Measurements from ENCODE around the gene C10orf143. TPM values are rescaled to one million over a fixed set of nuclear protein-coding genes. Genes with fewer than 3 reads are reported as not detected.

Gene C10orf143
- total RNA-seq, 4 donors from 2014 or later, result 1.6 to 5.8 (median 3.7) TPM; not detected in 1

DNA sequence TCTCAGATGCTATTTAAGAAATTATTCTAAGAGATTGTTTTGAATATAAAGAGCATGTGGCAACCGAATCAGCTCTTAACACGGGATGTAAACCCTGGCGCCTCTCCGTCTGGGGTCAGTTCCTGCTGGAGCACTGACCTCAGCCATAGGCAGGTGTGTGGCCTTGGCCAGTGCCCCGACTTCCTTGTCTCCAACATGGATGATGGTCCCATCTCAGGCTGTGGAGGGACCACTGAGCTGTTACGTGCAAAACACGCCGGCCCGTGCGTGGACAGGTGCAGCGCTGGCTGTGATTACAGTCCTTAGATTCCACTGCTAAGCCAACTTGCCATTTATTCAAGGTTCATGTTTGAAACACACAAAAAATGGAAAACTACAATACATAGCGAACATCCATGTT, 59.9 kb downstream of the C10orf143 start:
- DNase-seq, result no peak
- TF ChIP-seq POLR2A (IDR thresholded peaks at IDR 0.05), result no peak
- TF ChIP-seq, protein P1, sequence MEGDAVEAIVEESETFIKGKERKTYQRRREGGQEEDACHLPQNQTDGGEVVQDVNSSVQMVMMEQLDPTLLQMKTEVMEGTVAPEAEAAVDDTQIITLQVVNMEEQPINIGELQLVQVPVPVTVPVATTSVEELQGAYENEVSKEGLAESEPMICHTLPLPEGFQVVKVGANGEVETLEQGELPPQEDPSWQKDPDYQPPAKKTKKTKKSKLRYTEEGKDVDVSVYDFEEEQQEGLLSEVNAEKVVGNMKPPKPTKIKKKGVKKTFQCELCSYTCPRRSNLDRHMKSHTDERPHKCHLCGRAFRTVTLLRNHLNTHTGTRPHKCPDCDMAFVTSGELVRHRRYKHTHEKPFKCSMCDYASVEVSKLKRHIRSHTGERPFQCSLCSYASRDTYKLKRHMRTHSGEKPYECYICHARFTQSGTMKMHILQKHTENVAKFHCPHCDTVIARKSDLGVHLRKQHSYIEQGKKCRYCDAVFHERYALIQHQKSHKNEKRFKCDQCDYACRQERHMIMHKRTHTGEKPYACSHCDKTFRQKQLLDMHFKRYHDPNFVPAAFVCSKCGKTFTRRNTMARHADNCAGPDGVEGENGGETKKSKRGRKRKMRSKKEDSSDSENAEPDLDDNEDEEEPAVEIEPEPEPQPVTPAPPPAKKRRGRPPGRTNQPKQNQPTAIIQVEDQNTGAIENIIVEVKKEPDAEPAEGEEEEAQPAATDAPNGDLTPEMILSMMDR (IDR thresholded peaks at IDR 0.05), result no peak
- no peaks in the 10 kb centered on the region for H3K36me3 ChIP-seq
- no peak overlapping the region for H3K27ac ChIP-seq
- no peaks in the 10 kb centered on the region for H3K4me1 ChIP-seq
- no peak overlapping the region for H3K4me3 ChIP-seq
- no peaks in the 10 kb centered on the region for H3K27me3 ChIP-seq
- H3K9me3 ChIP-seq, result no peaks in the 10 kb centered on the region

DNA sequence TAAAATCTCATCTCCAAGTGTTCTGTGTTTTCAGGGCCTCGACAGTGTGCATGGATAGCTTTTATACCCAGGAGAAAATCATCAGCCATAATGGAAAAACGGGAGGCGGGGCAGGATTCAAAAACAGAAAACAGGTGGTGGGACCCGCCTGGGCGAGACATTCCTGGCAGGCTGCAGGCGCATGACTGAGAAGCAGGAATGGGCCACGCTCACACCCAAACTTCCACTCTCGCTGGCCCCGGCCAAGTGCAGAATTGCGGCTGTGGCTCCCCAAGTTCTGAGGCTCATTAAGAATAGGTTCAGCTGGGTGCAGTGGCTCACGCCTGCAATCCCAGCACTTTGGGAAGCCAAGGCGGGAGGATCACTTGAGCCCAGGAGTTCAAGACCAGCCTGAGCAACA, 60.6 kb downstream of the C10orf143 start:
- Histone ChIP-seq H3K36me3 (no peaks in the 10 kb centered on the region), H3K27ac (no peak overlapping the region), H3K4me3 (no peak overlapping the region), H3K4me1 (no peaks in the 10 kb centered on the region), H3K9me3 (no peaks in the 10 kb centered on the region), H3K27me3 (no peaks in the 10 kb centered on the region)
- no peak for DNase-seq
- TF ChIP-seq, protein P1 (IDR thresholded peaks at IDR 0.05), result no peak
- no peak for TF ChIP-seq POLR2A (IDR thresholded peaks at IDR 0.05)

DNA sequence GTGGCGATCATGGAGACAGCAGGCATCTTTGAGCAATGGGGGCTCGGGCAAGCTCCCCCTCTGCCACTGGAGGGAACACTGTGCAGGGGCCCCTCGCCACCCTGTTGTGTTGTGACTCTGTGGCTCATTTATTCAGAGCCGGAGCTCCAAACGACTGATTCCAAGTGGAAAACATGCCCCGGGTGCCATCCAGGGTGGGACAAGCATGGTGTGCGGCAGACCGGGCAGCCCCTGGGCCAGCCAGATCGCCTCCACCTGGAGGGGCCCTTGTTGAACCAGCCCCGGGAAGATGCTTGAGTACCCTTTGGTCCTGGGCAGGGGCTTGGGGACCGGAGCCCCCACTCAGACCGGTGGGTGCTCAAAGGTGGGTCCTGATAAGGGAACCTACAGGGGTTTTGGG, 61.4 kb downstream of the C10orf143 start:
- DNase-seq, result no peak
- Histone ChIP-seq H3K27me3 (no peaks in the 10 kb centered on the region), H3K9me3 (no peaks in the 10 kb centered on the region), H3K4me1 (no peaks in the 10 kb centered on the region), H3K4me3 (no peak overlapping the region), H3K27ac (no peak overlapping the region), H3K36me3 (no peaks in the 10 kb centered on the region)
- TF ChIP-seq POLR2A (IDR thresholded peaks at IDR 0.05), result no peak
- TF ChIP-seq, protein P1 (IDR thresholded peaks at IDR 0.05), result no peak

DNA sequence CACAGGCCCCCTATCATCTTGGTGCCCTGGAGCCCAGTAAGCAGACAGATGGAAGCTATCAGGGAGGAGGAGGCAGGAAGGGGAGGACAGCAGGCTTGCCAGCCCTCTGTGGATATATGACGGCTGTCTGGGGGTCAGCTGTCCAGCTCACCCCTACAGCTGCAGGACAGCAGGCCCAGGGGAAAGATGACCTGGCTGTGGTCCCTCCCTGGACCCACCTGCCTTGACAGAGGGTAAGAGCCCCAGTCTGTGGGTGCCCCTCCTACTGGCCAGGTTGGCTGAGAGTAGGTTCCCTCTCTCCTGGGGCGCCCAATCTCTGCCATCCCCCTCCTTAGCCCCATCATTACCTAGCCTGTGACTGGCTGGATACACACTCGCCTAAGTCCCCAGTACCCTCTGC, 62.5 kb downstream of the C10orf143 start:
- no peak for DNase-seq
- no peak for TF ChIP-seq POLR2A (IDR thresholded peaks at IDR 0.05)
- TF ChIP-seq, protein P1 (IDR thresholded peaks at IDR 0.05), result no peak
- H3K4me1 ChIP-seq, result no peaks in the 10 kb centered on the region
- no peaks in the 10 kb centered on the region for H3K36me3 ChIP-seq
- no peak overlapping the region for H3K4me3 ChIP-seq
- H3K27me3 ChIP-seq, result no peaks in the 10 kb centered on the region
- no peak overlapping the region for H3K27ac ChIP-seq
- no peaks in the 10 kb centered on the region for H3K9me3 ChIP-seq

DNA sequence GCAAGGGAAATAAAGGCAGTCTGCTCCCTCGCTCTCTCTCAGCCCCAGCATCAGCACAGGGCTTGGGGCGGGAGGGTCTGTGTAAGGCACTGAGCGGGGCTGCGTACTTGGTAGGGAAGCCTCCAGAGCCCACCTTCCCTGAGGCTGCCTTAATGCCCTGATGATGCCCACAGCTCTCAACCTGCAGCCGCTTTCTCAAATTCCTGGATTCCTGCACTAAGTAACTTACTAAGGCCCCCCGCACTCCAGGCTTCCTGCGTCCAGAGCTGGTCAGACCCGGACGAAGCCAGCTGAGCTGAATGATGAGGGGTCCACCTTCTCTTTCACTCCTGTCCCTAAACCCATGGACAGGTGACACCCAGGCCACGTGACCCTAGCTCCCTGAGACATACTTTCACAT, 63.3 kb downstream of the C10orf143 start:
- Histone ChIP-seq H3K4me3 (no peak overlapping the region), H3K27me3 (no peaks in the 10 kb centered on the region), H3K4me1 (no peaks in the 10 kb centered on the region), H3K9me3 (no peaks in the 10 kb centered on the region), H3K27ac (no peak overlapping the region), H3K36me3 (no peaks in the 10 kb centered on the region)
- TF ChIP-seq, protein P1 (IDR thresholded peaks at IDR 0.05), result no peak
- TF ChIP-seq POLR2A (IDR thresholded peaks at IDR 0.05), result no peak
- no peak for DNase-seq

DNA sequence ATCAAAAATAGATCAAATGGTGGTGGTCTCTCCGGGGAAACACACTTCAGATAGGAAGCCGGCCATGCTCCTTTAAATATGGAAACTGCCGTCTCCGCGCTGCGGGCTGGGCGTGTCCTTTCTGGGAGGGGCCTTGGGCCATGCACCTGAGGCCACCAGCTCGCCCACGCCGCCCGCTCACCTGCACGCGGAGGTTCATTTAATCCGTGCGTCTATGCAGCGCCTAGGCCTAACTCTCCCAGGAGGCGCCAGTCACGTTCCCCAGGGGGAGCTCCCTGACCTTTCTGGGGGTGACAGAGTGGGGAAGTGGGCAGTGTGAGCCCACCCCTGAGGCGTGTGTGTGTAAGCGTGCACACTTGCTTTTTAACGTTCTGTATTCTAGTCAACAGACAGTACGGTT, 64.0 kb downstream of the C10orf143 start:
- Histone ChIP-seq H3K27ac (no peak overlapping the region), H3K27me3 (no peaks in the 10 kb centered on the region), H3K4me1 (no peaks in the 10 kb centered on the region), H3K9me3 (no peaks in the 10 kb centered on the region), H3K4me3 (no peak overlapping the region), H3K36me3 (no peaks in the 10 kb centered on the region)
- TF ChIP-seq, protein P1 (IDR thresholded peaks at IDR 0.05), result no peak
- no peak for TF ChIP-seq POLR2A (IDR thresholded peaks at IDR 0.05)
- no peak for DNase-seq

Data from Peyer's patch (tissue), 4 donors.